ENCODE measurements around the gene CRTC1. TPM values are rescaled to one million over a fixed set of nuclear protein-coding genes. Genes with fewer than 3 reads are reported as not detected.

CRTC1 gene
- total RNA-seq, 1 experiment from 2014 or later: 19.0 TPM

DNA sequence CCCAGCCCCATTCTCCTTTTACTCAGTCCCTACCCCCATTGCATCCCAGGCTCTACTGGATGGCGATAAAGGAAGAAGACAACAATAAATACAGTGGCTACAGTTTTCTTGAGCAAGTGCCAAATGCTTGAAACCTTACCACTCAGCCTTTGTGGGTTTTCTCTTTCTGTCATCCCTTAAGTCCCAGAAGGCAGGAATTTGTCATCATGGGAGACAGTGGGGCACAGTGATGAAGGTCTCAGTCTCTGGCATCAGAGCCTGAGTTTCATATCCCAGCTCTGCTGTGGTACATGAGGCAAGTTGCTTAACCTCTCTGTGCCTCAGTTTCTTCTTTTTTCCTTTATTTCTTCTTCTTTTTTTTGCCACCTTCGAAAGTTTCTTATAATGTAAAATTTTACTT, 112.8 kb downstream of the CRTC1 start:
- no CpG with 5 or more reads among the region's 2 CpGs for WGBS (ENCODE audit: extremely low coverage, insufficient read length, low lambda C conversion rate)

More for the DNA sequence above, 112.8 kb downstream of the CRTC1 start:
- no peaks in the 10 kb centered on the region for H3K79me1 ChIP-seq (ENCODE audit: insufficient read depth, low read depth, low read length, poor library complexity, severe bottlenecking)
- H3K4ac ChIP-seq (ENCODE audit: low read depth, low read length): no peak overlapping the region
- no peaks in the 10 kb centered on the region for H3K23me2 ChIP-seq (ENCODE audit: insufficient read length, low read depth, low read length, poor library complexity, severe bottlenecking)
- H3K36me3 Mint-ChIP-seq (ENCODE audit: insufficient read depth in 1 of 3, low read depth in 3 of 3): no peaks in the 10 kb centered on the region
- H3K14ac ChIP-seq (ENCODE audit: insufficient read depth, low read length): no peak overlapping the region
- peaks cover 49% of the 10 kb centered on the region for H3K27me3 ChIP-seq (ENCODE audit: insufficient read depth, low read length)
- H4K20me1 ChIP-seq (ENCODE audit: control insufficient read depth, insufficient read depth, insufficient read length): no peaks in the 10 kb centered on the region
- TF ChIP-seq, protein P1, sequence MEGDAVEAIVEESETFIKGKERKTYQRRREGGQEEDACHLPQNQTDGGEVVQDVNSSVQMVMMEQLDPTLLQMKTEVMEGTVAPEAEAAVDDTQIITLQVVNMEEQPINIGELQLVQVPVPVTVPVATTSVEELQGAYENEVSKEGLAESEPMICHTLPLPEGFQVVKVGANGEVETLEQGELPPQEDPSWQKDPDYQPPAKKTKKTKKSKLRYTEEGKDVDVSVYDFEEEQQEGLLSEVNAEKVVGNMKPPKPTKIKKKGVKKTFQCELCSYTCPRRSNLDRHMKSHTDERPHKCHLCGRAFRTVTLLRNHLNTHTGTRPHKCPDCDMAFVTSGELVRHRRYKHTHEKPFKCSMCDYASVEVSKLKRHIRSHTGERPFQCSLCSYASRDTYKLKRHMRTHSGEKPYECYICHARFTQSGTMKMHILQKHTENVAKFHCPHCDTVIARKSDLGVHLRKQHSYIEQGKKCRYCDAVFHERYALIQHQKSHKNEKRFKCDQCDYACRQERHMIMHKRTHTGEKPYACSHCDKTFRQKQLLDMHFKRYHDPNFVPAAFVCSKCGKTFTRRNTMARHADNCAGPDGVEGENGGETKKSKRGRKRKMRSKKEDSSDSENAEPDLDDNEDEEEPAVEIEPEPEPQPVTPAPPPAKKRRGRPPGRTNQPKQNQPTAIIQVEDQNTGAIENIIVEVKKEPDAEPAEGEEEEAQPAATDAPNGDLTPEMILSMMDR (conservative IDR thresholded peaks at IDR 0.05): no peak
- H4K5ac ChIP-seq (ENCODE audit: insufficient read length, low read depth, low read length): no peak overlapping the region
- H2BK15ac ChIP-seq (ENCODE audit: low read depth, low read length): no peak overlapping the region
- H3K56ac ChIP-seq (ENCODE audit: insufficient read length, low read depth, low read length): no peak overlapping the region
- H3K27ac Mint-ChIP-seq: no peak overlapping the region
- no peak overlapping the region for H2BK20ac ChIP-seq (ENCODE audit: low read depth, low read length, poor library complexity, severe bottlenecking)
- no peak overlapping the region for H2AFZ ChIP-seq (ENCODE audit: low read length)
- H3K9me3 Mint-ChIP-seq: peaks cover 0 to 3% of the 10 kb centered on the region in 2 experiments; a peak in 1 of 5 replicates
- H3K4me3 Mint-ChIP-seq: no peak overlapping the region
- no peak overlapping the region for H3K23ac ChIP-seq (ENCODE audit: insufficient read length, low read depth, low read length)
- H4K8ac ChIP-seq (replicated peaks; ENCODE audit: insufficient read length, low read depth, low read length): no peak overlapping the region
- H3K9me3 ChIP-seq (ENCODE audit: control insufficient read depth, low read depth, low read length): no peaks in the 10 kb centered on the region
- no peak overlapping the region for H3K4me2 ChIP-seq (ENCODE audit: insufficient read depth, insufficient read length, low read length)
- H3K27me3 Mint-ChIP-seq (ENCODE audit: low read depth): peaks cover 42% of the 10 kb centered on the region
- no peaks in the 10 kb centered on the region for H3K4me1 ChIP-seq (ENCODE audit: insufficient read depth, low read length)
- H2AK5ac ChIP-seq (ENCODE audit: insufficient read length, low read length): no peak overlapping the region
- no peak overlapping the region for H3K9ac ChIP-seq (ENCODE audit: extremely low read depth, insufficient read length, low read length)
- H3K27ac ChIP-seq (ENCODE audit: insufficient read length, low read depth, low read length): no peak overlapping the region
- H2BK12ac ChIP-seq (ENCODE audit: insufficient read length, low read depth, low read length): no peak overlapping the region
- peaks cover 0 to 4% of the 10 kb centered on the region in 2 experiments; a peak in 1 of 4 replicates for H3K4me1 Mint-ChIP-seq
- no peak for DNase-seq
- no peak overlapping the region for H2BK5ac ChIP-seq (ENCODE audit: insufficient read length, low read length)
- no peaks in the 10 kb centered on the region for H3K79me2 ChIP-seq (ENCODE audit: insufficient read depth, low read length)
- no peak overlapping the region for H4K91ac ChIP-seq (ENCODE audit: insufficient read length, low read depth, low read length)
- no peak overlapping the region for H3K18ac ChIP-seq (ENCODE audit: insufficient read length, low read depth, low read length)
- no peak overlapping the region for H2BK120ac ChIP-seq (ENCODE audit: low read depth, low read length, poor library complexity, severe bottlenecking)
- H3T11ph ChIP-seq (ENCODE audit: low read length): no peak overlapping the region

Data from H9 (cell line).